Panc1 (cell line): ENCODE measurements around the gene TTYH2. TPM values are rescaled to one million over a fixed set of nuclear protein-coding genes. Genes with fewer than 3 reads are reported as not detected.

Experiments used
- ATAC-seq: fragments of 200-7000 bp; cut with Tn5 transposase; 2 replicates; pipeline ENCODE4 v1.9.1; 2020; ENCODE audit warnings: mild to moderate bottlenecking, moderate library complexity
- BruUV-seq: library from RNA; stranded (reverse); fragments of 400-500 nt; replicated peaks from 2 replicates; lab custom pipeline; 2021; lab: Mats Ljungman, UMichigan
- CTCF ChIA-PET: fragments of 300-600 bp; sonication (Branson Sonifier 250); formaldehyde crosslinking; loops from one replicate; lab custom pipeline; 2022; ENCODE audit warnings: antibody characterized with exemption; lab: Charles Lee
- POLR2A ChIA-PET: fragments of 300-600 bp; sonication (Branson Sonifier 250); formaldehyde crosslinking; loops from one replicate; lab custom pipeline; 2022; ENCODE audit warnings: antibody characterized with exemption; lab: Charles Lee
- DNase-seq: peaks from one replicate; pipeline ENCODE4 v3.0.0-alpha.2; 2010; ENCODE audit warnings: low read depth, low spot score
- H3K27ac ChIP-seq: 2 replicates; pipeline ENCODE4 v1.5.1; 2011; ENCODE audit warnings: mild to moderate bottlenecking, low read length, inconsistent platforms
- H3K27me3 ChIP-seq: fragments of 200-500 bp; sonication (Bioruptor generic); 2 replicates; pipeline ENCODE4 v1.6.0; 2014; ENCODE audit warnings: low read length, inconsistent platforms; ENCODE audit not compliant: control insufficient read depth, insufficient read depth
- H3K36me3 ChIP-seq: fragments of 200-500 bp; sonication (Bioruptor generic); 2 replicates; pipeline ENCODE4 v1.5.1; 2014; ENCODE audit warnings: inconsistent platforms, mild to moderate bottlenecking, low read length, moderate library complexity; ENCODE audit not compliant: control insufficient read depth, insufficient read depth
- H3K4me1 ChIP-seq: 2 replicates; pipeline ENCODE4 v1.5.1; 2011; ENCODE audit warnings: inconsistent platforms, mild to moderate bottlenecking, low read length, moderate library complexity; ENCODE audit not compliant: control insufficient read depth, insufficient read depth
- H3K4me3 ChIP-seq, 2 experiments: 2 replicates each; pipeline ENCODE4 v1.5.1; 2011 to 2012; ENCODE audit warnings: low read depth in 2 of 2, low read length in 2 of 2, mild to moderate bottlenecking in 2 of 2, inconsistent platforms in 1 of 2, moderate library complexity in 1 of 2
- H3K9me3 ChIP-seq: fragments of 200-500 bp; sonication (Bioruptor generic); 2 replicates; pipeline ENCODE4 v1.5.1; 2014; ENCODE audit warnings: low read depth, mild to moderate bottlenecking, inconsistent platforms, low read length, moderate library complexity; ENCODE audit not compliant: control insufficient read depth, insufficient read depth
- POLR2AphosphoS5 ChIP-seq: IDR thresholded peaks from 2 replicates; pipeline ENCODE4 v1.6.1; 2012; ENCODE audit warnings: mild to moderate bottlenecking, low read depth, low read length, moderate library complexity
- SIN3A ChIP-seq: IDR thresholded peaks from 2 replicates; pipeline ENCODE4 v1.6.1; 2012; ENCODE audit warnings: low read depth, mild to moderate bottlenecking, low read length, moderate library complexity, borderline replicate concordance; ENCODE audit not compliant: insufficient read depth
- TCF7L2 ChIP-seq: IDR thresholded peaks from 2 replicates; pipeline ENCODE4 v1.6.1; 2011; ENCODE audit warnings: mild to moderate bottlenecking, low read depth, low read length, inconsistent platforms
- in situ Hi-C: cut with HindIII; loops from 2 replicates; pipeline ENCODE4 v1.10.0; 2016; ENCODE audit warnings: low sequenced_read_pairs, low pct_unique_long_range_greater_than_20kb
- intact Hi-C: fragments of 100-400 bp; cut with micrococcal nuclease; formaldehyde crosslinking; loops from one replicate; pipeline ENCODE4 v1.10.0; 2022; ENCODE audit not compliant: unreplicated experiment
- total RNA-seq: library from RNA; stranded (reverse); gene quantifications from one replicate; pipeline ENCODE4 v1.2.1, GENCODE V29; 2021; ENCODE audit not compliant: unreplicated experiment
- TF ChIP-seq, protein P1 (sequence below), 2 experiments: IDR thresholded peaks; 2 replicates each; pipeline ENCODE4 v1.6.1; 2011 to 2012; ENCODE audit warnings: low read depth in 2 of 2, control low read depth in 1 of 2, low read length in 1 of 2, mild to moderate bottlenecking in 1 of 2, moderate library complexity in 1 of 2; ENCODE audit not compliant: insufficient read depth in 1 of 2
- TF ChIP-seq, protein P2 (sequence below): fragments of 450-650 bp; IDR thresholded peaks from 2 replicates; pipeline ENCODE4 v1.5.1; 2017; ENCODE audit warnings: mild to moderate bottlenecking

The TTYH2 gene
- total RNA-seq, 1 experiment from 2014 or later, result 8.3 TPM

DNA sequence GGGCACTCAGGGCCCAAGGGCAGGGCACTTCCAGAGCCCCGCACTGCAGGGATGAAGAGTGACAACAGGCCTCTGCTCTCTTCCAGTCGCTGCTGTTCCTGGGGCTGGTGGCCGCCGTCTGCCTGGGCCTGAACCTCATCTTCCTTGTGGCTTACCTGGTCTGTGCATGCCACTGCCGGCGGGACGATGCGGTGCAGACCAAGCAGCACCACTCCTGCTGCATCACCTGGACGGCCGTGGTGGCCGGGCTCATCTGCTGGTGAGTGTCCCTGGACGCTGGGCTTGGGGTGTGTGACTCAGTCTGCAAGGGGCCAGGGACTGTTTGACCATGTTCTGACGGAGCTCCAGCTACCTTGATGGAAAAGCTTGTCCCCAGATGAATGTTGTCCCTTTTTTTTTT lies 9.0 kb downstream of the TTYH2 start:
- no peak for ATAC-seq
- in situ Hi-C loops, result no loop called here
- POLR2A ChIA-PET, result no interaction called here
- intact Hi-C loops, result no loop called here
- Histone ChIP-seq H3K36me3 (no peaks in the 10 kb centered on the region), H3K27me3 (no peaks in the 10 kb centered on the region), H3K4me1 (no peaks in the 10 kb centered on the region), H3K27ac (no peak overlapping the region), H3K9me3 (no peaks in the 10 kb centered on the region), H3K4me3 (no peak overlapping the region)
- DNase-seq, result no peak
- TF ChIP-seq, protein P1, sequence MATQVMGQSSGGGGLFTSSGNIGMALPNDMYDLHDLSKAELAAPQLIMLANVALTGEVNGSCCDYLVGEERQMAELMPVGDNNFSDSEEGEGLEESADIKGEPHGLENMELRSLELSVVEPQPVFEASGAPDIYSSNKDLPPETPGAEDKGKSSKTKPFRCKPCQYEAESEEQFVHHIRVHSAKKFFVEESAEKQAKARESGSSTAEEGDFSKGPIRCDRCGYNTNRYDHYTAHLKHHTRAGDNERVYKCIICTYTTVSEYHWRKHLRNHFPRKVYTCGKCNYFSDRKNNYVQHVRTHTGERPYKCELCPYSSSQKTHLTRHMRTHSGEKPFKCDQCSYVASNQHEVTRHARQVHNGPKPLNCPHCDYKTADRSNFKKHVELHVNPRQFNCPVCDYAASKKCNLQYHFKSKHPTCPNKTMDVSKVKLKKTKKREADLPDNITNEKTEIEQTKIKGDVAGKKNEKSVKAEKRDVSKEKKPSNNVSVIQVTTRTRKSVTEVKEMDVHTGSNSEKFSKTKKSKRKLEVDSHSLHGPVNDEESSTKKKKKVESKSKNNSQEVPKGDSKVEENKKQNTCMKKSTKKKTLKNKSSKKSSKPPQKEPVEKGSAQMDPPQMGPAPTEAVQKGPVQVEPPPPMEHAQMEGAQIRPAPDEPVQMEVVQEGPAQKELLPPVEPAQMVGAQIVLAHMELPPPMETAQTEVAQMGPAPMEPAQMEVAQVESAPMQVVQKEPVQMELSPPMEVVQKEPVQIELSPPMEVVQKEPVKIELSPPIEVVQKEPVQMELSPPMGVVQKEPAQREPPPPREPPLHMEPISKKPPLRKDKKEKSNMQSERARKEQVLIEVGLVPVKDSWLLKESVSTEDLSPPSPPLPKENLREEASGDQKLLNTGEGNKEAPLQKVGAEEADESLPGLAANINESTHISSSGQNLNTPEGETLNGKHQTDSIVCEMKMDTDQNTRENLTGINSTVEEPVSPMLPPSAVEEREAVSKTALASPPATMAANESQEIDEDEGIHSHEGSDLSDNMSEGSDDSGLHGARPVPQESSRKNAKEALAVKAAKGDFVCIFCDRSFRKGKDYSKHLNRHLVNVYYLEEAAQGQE (IDR thresholded peaks at IDR 0.05; ENCODE audit: insufficient read depth in 1 of 2, low read depth in 2 of 2, low read length in 1 of 2), result no peak
- TF ChIP-seq, protein P2, sequence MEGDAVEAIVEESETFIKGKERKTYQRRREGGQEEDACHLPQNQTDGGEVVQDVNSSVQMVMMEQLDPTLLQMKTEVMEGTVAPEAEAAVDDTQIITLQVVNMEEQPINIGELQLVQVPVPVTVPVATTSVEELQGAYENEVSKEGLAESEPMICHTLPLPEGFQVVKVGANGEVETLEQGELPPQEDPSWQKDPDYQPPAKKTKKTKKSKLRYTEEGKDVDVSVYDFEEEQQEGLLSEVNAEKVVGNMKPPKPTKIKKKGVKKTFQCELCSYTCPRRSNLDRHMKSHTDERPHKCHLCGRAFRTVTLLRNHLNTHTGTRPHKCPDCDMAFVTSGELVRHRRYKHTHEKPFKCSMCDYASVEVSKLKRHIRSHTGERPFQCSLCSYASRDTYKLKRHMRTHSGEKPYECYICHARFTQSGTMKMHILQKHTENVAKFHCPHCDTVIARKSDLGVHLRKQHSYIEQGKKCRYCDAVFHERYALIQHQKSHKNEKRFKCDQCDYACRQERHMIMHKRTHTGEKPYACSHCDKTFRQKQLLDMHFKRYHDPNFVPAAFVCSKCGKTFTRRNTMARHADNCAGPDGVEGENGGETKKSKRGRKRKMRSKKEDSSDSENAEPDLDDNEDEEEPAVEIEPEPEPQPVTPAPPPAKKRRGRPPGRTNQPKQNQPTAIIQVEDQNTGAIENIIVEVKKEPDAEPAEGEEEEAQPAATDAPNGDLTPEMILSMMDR, result no peak
- TF ChIP-seq SIN3A, result no peak
- TF ChIP-seq POLR2AphosphoS5, result no peak
- no peak for TF ChIP-seq TCF7L2
- BruUV-seq, result no TSS peak
- CTCF ChIA-PET, result interaction anchor here (0.7 kb wide), 1 partner anchor 10 kb away, joined by 3 read pairs; no protein-coding TSS in a partner anchor

DNA sequence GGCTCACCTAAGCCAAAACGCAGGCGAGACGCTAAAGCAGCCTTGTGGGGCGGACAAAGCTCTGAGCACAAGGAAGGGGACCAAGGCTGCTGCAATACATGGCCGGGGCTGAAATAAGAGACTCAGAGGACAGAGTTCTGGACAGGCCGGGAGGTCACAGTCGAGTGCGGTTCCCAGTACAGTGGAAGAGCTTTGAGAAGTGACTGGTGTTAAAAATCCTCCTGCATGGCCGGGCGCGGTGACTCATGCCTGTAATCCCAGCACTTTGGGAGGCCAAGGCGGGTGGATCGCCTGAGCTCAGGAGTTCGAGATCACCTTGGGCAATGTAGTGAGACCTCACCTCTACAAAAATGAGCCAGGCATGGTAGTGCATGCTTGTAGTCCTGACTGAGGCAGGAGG lies 10.5 kb downstream of the TTYH2 start:
- in situ Hi-C loops (no loop called here), intact Hi-C loops (no loop called here)
- no TSS peak for BruUV-seq
- no peaks in the 10 kb centered on the region for H3K4me1 ChIP-seq
- TF ChIP-seq, protein P2, result no peak
- TF ChIP-seq, protein P1 (IDR thresholded peaks at IDR 0.05; ENCODE audit: insufficient read depth in 1 of 2, low read depth in 2 of 2, low read length in 1 of 2), result no peak
- TF ChIP-seq SIN3A, result no peak
- no peak for TF ChIP-seq TCF7L2
- no peak for TF ChIP-seq POLR2AphosphoS5
- no peak for DNase-seq
- H3K36me3 ChIP-seq, result no peaks in the 10 kb centered on the region
- POLR2A ChIA-PET, result no interaction called here
- CTCF ChIA-PET, result no interaction called here
- no peak for ATAC-seq
- H3K27me3 ChIP-seq, result no peaks in the 10 kb centered on the region
- H3K9me3 ChIP-seq, result no peaks in the 10 kb centered on the region
- H3K4me3 ChIP-seq, result no peak overlapping the region
- no peak overlapping the region for H3K27ac ChIP-seq
